Type B pancreatic cell (in vitro differentiated cells): ENCODE results near the gene TMEM117. TPM values are rescaled to one million over a fixed set of nuclear protein-coding genes. Genes with fewer than 3 reads are reported as not detected.
"Not testable (repeated sequence)": the region's sequence is repeated elsewhere in the genome, so short reads cannot be mapped to it uniquely, and the experiment has no call there.

Experiments
- DNase-seq: peaks from one replicate; pipeline ENCODE4 v3.0.0; 2021; ENCODE audit warnings: mixed read lengths; ENCODE audit not compliant: unreplicated experiment; ENCODE audit errors: extremely low spot score
- H3K27ac Mint-ChIP-seq: 2 replicates; pipeline ENCODE4 v1.8.0; 2021; ENCODE audit warnings: mild to moderate bottlenecking, mixed read lengths
- H3K27me3 Mint-ChIP-seq: 2 replicates; pipeline ENCODE4 v1.8.0; 2021; ENCODE audit warnings: mixed read lengths
- H3K36me3 Mint-ChIP-seq: 2 replicates; pipeline ENCODE4 v1.8.0; 2021; ENCODE audit warnings: mixed read lengths
- H3K4me1 Mint-ChIP-seq: one replicate; pipeline ENCODE4 v1.8.0; 2021; ENCODE audit warnings: mixed read lengths; ENCODE audit not compliant: unreplicated experiment
- H3K4me3 Mint-ChIP-seq: 2 replicates; pipeline ENCODE4 v1.8.0; 2021; ENCODE audit warnings: mild to moderate bottlenecking, mixed read lengths
- H3K9me3 Mint-ChIP-seq: 2 replicates; pipeline ENCODE4 v1.8.0; 2021; ENCODE audit warnings: mixed read lengths
- CTCF ChIP-seq: fragments of 200-600 bp; sonication (generic); conservative IDR thresholded peaks from 2 replicates; pipeline ENCODE4 v1.5.0; 2021; ENCODE audit warnings: antibody characterized with exemption, mild to moderate bottlenecking
- total RNA-seq: library from RNA; stranded (reverse); gene quantifications from 2 replicates; pipeline ENCODE4 v1.2.1, GENCODE V29; 2021; ENCODE audit warnings: low replicate concordance

Gene TMEM117
- total RNA-seq, 1 donor from 2014 or later, result 14.3 TPM

DNA sequence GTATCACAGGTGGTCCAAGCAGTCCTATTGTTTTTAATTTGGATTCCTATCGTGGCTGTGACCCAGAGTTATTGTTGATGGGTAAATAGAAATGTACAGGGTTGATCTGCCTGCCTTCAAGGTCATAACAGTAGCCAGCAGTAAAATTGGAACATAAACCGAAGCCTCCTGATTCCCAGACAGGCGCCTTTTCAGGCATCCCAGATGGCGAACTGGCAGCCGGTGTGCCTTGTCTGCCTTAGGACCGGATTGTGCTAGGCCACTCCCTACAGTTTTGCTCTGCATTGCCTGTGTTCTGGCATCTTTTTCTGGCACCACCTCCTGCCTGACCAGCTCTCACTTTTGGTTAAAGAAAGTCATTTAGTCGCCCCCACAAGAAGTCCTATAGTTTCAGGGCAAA lies 22.2 kb downstream of the TMEM117 start:
- H3K27ac Mint-ChIP-seq, result no peak overlapping the region
- H3K9me3 Mint-ChIP-seq, result peaks cover 5% of the 10 kb centered on the region
- H3K4me3 Mint-ChIP-seq, result no peak overlapping the region

GRCh38 chr12:43858991-43859390 lies 23.1 kb downstream of the TMEM117 start:
- H3K36me3 Mint-ChIP-seq, result peaks cover 9% of the 10 kb centered on the region
- no peaks in the 10 kb centered on the region for H3K27me3 Mint-ChIP-seq
- peaks cover 4% of the 10 kb centered on the region for H3K9me3 Mint-ChIP-seq
- DNase-seq, result no peak
- TF ChIP-seq CTCF, result no peak
- no peak overlapping the region for H3K4me3 Mint-ChIP-seq
- peaks cover 19% of the 10 kb centered on the region for H3K4me1 Mint-ChIP-seq
- no peak overlapping the region for H3K27ac Mint-ChIP-seq

More for the DNA sequence above, 22.2 kb downstream of the TMEM117 start:
- Mint-ChIP-seq H3K27me3 (no peaks in the 10 kb centered on the region), H3K4me1 (peaks cover 25% of the 10 kb centered on the region), H3K36me3 (peaks cover 14% of the 10 kb centered on the region)
- DNase-seq, result no peak
- TF ChIP-seq CTCF, result no peak

DNA sequence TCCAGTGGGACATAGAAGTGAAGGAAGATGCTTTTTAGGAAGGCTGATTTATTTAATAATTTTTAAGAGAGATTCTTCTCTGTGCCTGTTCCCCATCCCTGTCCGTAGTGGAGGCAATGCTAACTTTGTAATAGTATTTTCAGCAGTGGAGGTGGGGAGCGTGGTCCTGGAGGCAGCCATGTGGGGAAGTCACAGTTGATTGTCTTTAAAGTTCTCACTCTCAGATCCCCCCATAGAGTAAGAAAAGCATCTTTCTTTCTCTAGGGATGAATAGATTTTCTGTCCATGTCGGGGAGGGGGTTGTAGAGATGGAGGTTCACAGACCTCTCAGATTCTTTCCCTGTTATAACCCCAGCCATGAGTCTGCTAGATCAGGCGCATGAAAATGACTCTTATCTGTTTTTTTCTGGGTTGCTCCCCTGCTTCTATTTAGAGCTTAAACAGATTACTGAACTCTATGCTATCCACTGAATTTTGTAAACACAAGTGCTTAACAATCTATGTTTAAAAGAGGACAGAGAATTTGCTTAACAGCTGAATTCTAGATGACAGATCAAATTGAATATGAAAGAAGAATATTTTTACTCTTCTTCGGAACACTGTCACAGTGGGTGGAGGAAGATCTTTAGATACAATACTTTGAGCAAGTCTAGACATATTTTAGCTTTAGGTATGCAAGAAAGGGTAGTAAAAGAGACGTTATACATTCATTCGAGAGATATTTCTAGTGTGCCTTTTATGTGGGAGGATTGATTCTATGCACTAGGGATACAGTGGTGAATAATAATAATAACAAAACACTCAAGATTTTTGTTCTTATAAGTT lies 25.3 kb downstream of the TMEM117 start:
- Mint-ChIP-seq H3K9me3 (no peaks in the 10 kb centered on the region), H3K27me3 (no peaks in the 10 kb centered on the region), H3K36me3 (peaks cover 8% of the 10 kb centered on the region), H3K4me1 (peaks cover 16% of the 10 kb centered on the region), H3K27ac (peak overlapping the region; percentile 26), H3K4me3 (no peak overlapping the region)
- DNase-seq, result no peak
- TF ChIP-seq CTCF, result no peak

DNA sequence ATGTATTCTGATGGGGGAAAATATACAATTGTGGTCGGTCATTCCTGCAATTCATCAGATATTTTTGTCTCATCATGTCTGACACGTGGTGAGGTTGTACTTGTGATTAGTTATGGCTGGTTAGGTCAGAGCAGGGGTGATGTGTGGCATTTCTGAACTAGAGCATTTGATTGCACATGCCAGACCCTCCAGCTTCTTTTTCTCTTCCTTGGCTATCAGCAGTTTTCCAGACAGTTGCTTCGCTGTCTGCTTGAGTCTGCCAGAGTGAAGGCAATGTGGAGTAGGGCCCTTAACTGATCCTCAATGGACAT lies 25.9 kb downstream of the TMEM117 start:
- Mint-ChIP-seq H3K4me3 (no peak overlapping the region), H3K4me1 (peaks cover 15% of the 10 kb centered on the region), H3K9me3 (no peaks in the 10 kb centered on the region), H3K27me3 (no peaks in the 10 kb centered on the region), H3K27ac (peak overlapping the region; percentile 26), H3K36me3 (peaks cover 8% of the 10 kb centered on the region)
- TF ChIP-seq CTCF, result no peak
- no peak for DNase-seq

DNA sequence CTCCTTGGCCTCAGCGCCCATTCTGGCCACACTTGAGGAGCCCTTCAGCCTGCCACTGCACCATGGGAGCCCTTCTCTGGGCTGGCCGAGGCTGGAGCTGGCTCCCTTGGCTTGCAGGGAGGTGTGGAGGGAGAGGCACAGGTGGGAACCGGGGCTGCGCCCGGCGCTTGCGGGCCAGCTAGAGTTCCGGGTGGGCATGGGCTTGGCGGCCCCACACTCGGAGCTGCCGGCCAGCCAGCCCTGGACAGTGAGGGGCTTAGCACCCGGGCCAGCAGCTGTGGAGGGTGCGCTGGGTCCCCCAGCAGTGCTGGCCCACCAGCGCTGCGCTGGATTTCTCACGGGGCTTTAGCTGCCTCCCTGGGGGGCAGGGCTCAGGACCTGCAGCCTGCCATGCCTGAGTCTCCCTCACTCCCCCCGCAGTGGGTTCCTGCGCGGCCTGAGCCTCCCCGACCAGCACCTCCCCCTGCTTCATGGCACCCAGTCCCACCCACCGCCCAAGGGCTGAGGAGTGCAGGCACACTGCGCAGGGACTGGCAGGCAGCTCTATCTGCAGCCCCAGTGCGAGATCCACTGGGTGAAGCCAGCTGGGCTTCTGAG lies 28.0 kb downstream of the TMEM117 start:
- Mint-ChIP-seq H3K27me3 (no peaks in the 10 kb centered on the region), H3K9me3 (no peaks in the 10 kb centered on the region), H3K36me3 (peaks cover 8% of the 10 kb centered on the region), H3K4me3 (no peak overlapping the region), H3K4me1 (peaks cover 10% of the 10 kb centered on the region), H3K27ac (no peak overlapping the region)
- no peak for DNase-seq
- no peak for TF ChIP-seq CTCF

GRCh38 chr12:43864557-43864956 lies 28.7 kb downstream of the TMEM117 start:
- H3K4me1 Mint-ChIP-seq, result peaks cover 10% of the 10 kb centered on the region
- DNase-seq, H3K9me3 Mint-ChIP-seq, H3K27me3 Mint-ChIP-seq, H3K36me3 Mint-ChIP-seq, H3K27ac Mint-ChIP-seq, H3K4me3 Mint-ChIP-seq: not testable (repeated sequence)
